GM23338 (cell line): ENCODE results near the gene SCYGR4. TPM values are rescaled to one million over a fixed set of nuclear protein-coding genes. Genes with fewer than 3 reads are reported as not detected.

Experiments
- ATAC-seq: fragments of 200-7000 bp; cut with Tn5 transposase; 3 replicates; pipeline ENCODE4 v1.9.1; 2020
- DNase-seq: peaks from one replicate; pipeline ENCODE4 v3.0.0-alpha.2; 2015; ENCODE audit warnings: low spot score
- H2AFZ ChIP-seq: fragments of 200-600 bp; sonication (generic); 2 replicates; pipeline ENCODE4 v1.8.0; 2016; ENCODE audit warnings: antibody characterized with exemption, mild to moderate bottlenecking, moderate library complexity
- H3F3A ChIP-seq: fragments of 200-600 bp; sonication (generic); replicated peaks from 2 replicates; pipeline ENCODE4 v1.8.0; 2017; ENCODE audit warnings: antibody characterized with exemption, mixed run types, low read depth
- H3K27ac ChIP-seq: fragments of 200-600 bp; sonication (generic); 2 replicates; pipeline ENCODE4 v1.6.1; 2016; ENCODE audit warnings: low read depth
- H3K27me3 ChIP-seq: fragments of 200-600 bp; sonication (generic); 2 replicates; pipeline ENCODE4 v1.8.0; 2016; ENCODE audit warnings: mild to moderate bottlenecking, mixed run types, moderate library complexity; ENCODE audit not compliant: insufficient read depth
- H3K36me3 ChIP-seq: fragments of 200-600 bp; sonication (generic); 2 replicates; pipeline ENCODE4 v1.8.0; 2016; ENCODE audit warnings: mild to moderate bottlenecking; ENCODE audit not compliant: insufficient read depth
- H3K4me1 ChIP-seq: fragments of 200-600 bp; sonication (generic); 2 replicates; pipeline ENCODE4 v1.8.0; 2016; ENCODE audit warnings: mild to moderate bottlenecking, moderate library complexity; ENCODE audit not compliant: insufficient read depth
- H3K4me2 ChIP-seq: fragments of 200-600 bp; sonication (generic); 2 replicates; pipeline ENCODE4 v1.7.1; 2017; ENCODE audit warnings: mixed run types
- H3K4me3 ChIP-seq: fragments of 200-600 bp; sonication (generic); 2 replicates; pipeline ENCODE4 v1.6.1; 2016; ENCODE audit warnings: mixed run types
- H3K79me2 ChIP-seq: fragments of 200-600 bp; sonication (generic); replicated peaks from 2 replicates; pipeline ENCODE4 v1.8.0; 2017; ENCODE audit warnings: mild to moderate bottlenecking; ENCODE audit not compliant: insufficient read depth
- H3K9me2 ChIP-seq: fragments of 200-600 bp; sonication (generic); 2 replicates; pipeline ENCODE4 v1.8.0; 2017; ENCODE audit not compliant: insufficient read depth
- H4K20me1 ChIP-seq: fragments of 200-600 bp; sonication (generic); replicated peaks from 2 replicates; pipeline ENCODE4 v1.8.0; 2017; ENCODE audit warnings: mild to moderate bottlenecking; ENCODE audit not compliant: insufficient read depth
- H3K27ac Mint-ChIP-seq: 2 replicates; pipeline ENCODE4 v1.8.0; 2020; ENCODE audit warnings: inconsistent platforms, mild to moderate bottlenecking, moderate library complexity, mixed read lengths
- H3K27me3 Mint-ChIP-seq: 3 replicates; pipeline ENCODE4 v1.8.0; 2022; ENCODE audit warnings: low read depth, mild to moderate bottlenecking, moderate library complexity, mixed read lengths, inconsistent platforms; ENCODE audit not compliant: insufficient read depth, poor library complexity
- H3K36me3 Mint-ChIP-seq: 3 replicates; pipeline ENCODE4 v1.8.0; 2021; ENCODE audit warnings: low read depth, mild to moderate bottlenecking, inconsistent platforms, moderate library complexity, mixed read lengths
- H3K4me1 Mint-ChIP-seq: 3 replicates; pipeline ENCODE4 v1.8.0; 2020; ENCODE audit warnings: mild to moderate bottlenecking, inconsistent platforms, mixed read lengths
- H3K4me3 Mint-ChIP-seq: 3 replicates; pipeline ENCODE4 v1.8.0; 2021; ENCODE audit warnings: moderate library complexity, mild to moderate bottlenecking, inconsistent platforms, mixed read lengths
- H3K9me3 Mint-ChIP-seq: 3 replicates; pipeline ENCODE4 v1.8.0; 2020; ENCODE audit warnings: moderate library complexity, mild to moderate bottlenecking, inconsistent platforms, mixed read lengths
- CREB1 ChIP-seq: fragments of 250-450 bp; sonication (Bioruptor Pico); IDR thresholded peaks from 2 replicates; pipeline ENCODE4 v1.5.0; 2020; ENCODE audit warnings: low read depth, mild to moderate bottlenecking, moderate library complexity
- ETS1 ChIP-seq: IDR thresholded peaks from 2 replicates; pipeline ENCODE4 v1.6.1; 2016; ENCODE audit warnings: antibody characterized with exemption
- EZH2 ChIP-seq: fragments of 200-600 bp; sonication (generic); IDR thresholded peaks from one replicate; pipeline ENCODE4 v1.8.0; 2017; ENCODE audit warnings: antibody characterized with exemption, mild to moderate bottlenecking, low read depth; ENCODE audit not compliant: unreplicated experiment
- JUNB ChIP-seq: IDR thresholded peaks from one replicate; pipeline ENCODE4 v1.6.1; 2016; ENCODE audit warnings: antibody characterized with exemption; ENCODE audit not compliant: unreplicated experiment
- NANOG ChIP-seq: IDR thresholded peaks from 2 replicates; pipeline ENCODE4 v1.6.1; 2016; ENCODE audit warnings: antibody characterized with exemption, borderline replicate concordance
- POLR2AphosphoS5 ChIP-seq: IDR thresholded peaks from 2 replicates; pipeline ENCODE4 v1.6.1; 2016; ENCODE audit warnings: antibody characterized with exemption, low read depth
- REST ChIP-seq: IDR thresholded peaks from one replicate; pipeline ENCODE4 v1.6.1; 2018; ENCODE audit warnings: antibody characterized with exemption; ENCODE audit not compliant: unreplicated experiment
- STAT1 ChIP-seq: IDR thresholded peaks from one replicate; pipeline ENCODE4 v1.6.1; 2016; ENCODE audit warnings: antibody characterized with exemption; ENCODE audit not compliant: unreplicated experiment
- ZNF114 ChIP-seq: fragments of 250-450 bp; sonication (Bioruptor Pico); IDR thresholded peaks from 2 replicates; pipeline ENCODE4 v1.5.0; 2020; ENCODE audit warnings: mild to moderate bottlenecking, moderate library complexity
- ZNF462 ChIP-seq: fragments of 250-450 bp; sonication (Bioruptor Pico); IDR thresholded peaks from 2 replicates; pipeline ENCODE4 v1.5.0; 2020; ENCODE audit warnings: mild to moderate bottlenecking, moderate library complexity
- polyA plus RNA-seq: library from polyadenylated mRNA; unstranded; fragments of >200 nt; fragmentation: Nextera tagmentation; extraction: Ambion mirVana; gene quantifications from 2 replicates; pipeline ENCODE4 v1.2.1, GENCODE V29; 2016
- total RNA-seq: library from RNA; depleted of rRNA; stranded (reverse); fragments of >200 nt; shearing (Covaris generic); gene quantifications from 2 replicates; pipeline ENCODE4 v1.2.3, GENCODE V29; 2014

The SCYGR4 gene
- total and polyA plus RNA-seq, 2 experiments from 2014 or later: not detected

- Histone ChIP-seq H4K20me1 (no peaks in the 10 kb centered on the region; the same call in 1 of the 2 replicates), H3K27me3 (no peaks in the 10 kb centered on the region), H3K9me2 (no peaks in the 10 kb centered on the region), H3F3A (no peaks in the 10 kb centered on the region), H3K27ac (no peak overlapping the region), H3K4me1 (no peaks in the 10 kb centered on the region), H3K4me3 (no peak overlapping the region), H2AFZ (no peak overlapping the region), H3K36me3 (no peaks in the 10 kb centered on the region), H3K4me2 (no peak overlapping the region), H3K79me2 (no peaks in the 10 kb centered on the region)
- DNase-seq (no peak), ATAC-seq (no peak)
- Mint-ChIP-seq H3K9me3 (no peaks in the 10 kb centered on the region), H3K36me3 (no peaks in the 10 kb centered on the region), H3K4me1 (no peaks in the 10 kb centered on the region), H3K27me3 (no peaks in the 10 kb centered on the region), H3K27ac (no peak overlapping the region), H3K4me3 (no peak overlapping the region)
- no peak for TF ChIP-seq CREB1 (CRISPR knock-in tag)
- no peak for TF ChIP-seq EZH2
- TF ChIP-seq STAT1: no peak
- no peak for TF ChIP-seq REST
- no peak for TF ChIP-seq ZNF114 (CRISPR knock-in tag)
- no peak for TF ChIP-seq ETS1
- no peak for TF ChIP-seq NANOG
- no peak for TF ChIP-seq ZNF462 (CRISPR knock-in tag)
- no peak for TF ChIP-seq POLR2AphosphoS5
- no peak for TF ChIP-seq JUNB
Observed at GRCh38 chr2:227607941-227608340, 9.4 kb upstream of the SCYGR4 start.
